ENCODE data around the gene NEURL2.
"Not testable (repeated sequence)": the region's sequence is repeated elsewhere in the genome, so short reads cannot be mapped to it uniquely, and the experiment has no call there.

NEURL2 gene

GRCh38 chr20:45904583-45905504 is 13.8 kb upstream of the NEURL2 start:
- no peak overlapping the region for H3K4me3 ChIP-seq (ENCODE audit: low read depth, low read length)
- no peak for DNase-seq (ENCODE audit: low read depth)
- TF ChIP-seq CTCF (IDR thresholded peaks at IDR 0.05; ENCODE audit: low read depth, low read length, missing control alignments) = no peak

- no peak for DNase-seq (ENCODE audit: low read depth)
- no peak for TF ChIP-seq CTCF (IDR thresholded peaks at IDR 0.05; ENCODE audit: low read depth, low read length, missing control alignments)
- no peak overlapping the region for H3K4me3 ChIP-seq (ENCODE audit: low read depth, low read length)
Observed at GRCh38 chr20:45902199-45902701, 11.2 kb upstream of the NEURL2 start.

- DNase-seq (ENCODE audit: low read depth); H3K4me3 ChIP-seq (ENCODE audit: low read depth, low read length): not testable (repeated sequence)
Observed at GRCh38 chr20:45901332-45901731, 10.3 kb upstream of the NEURL2 start.

GRCh38 chr20:45899046-45899835 is 8.2 kb upstream of the NEURL2 start:
- DNase-seq (ENCODE audit: low read depth) = no peak

GRCh38 chr20:45898285-45898684 is 7.3 kb upstream of the NEURL2 start:
- no peak for DNase-seq (ENCODE audit: low read depth)

More at GRCh38 chr20:45899046-45899835, 8.2 kb upstream of the NEURL2 start:
- no peak overlapping the region for H3K4me3 ChIP-seq (ENCODE audit: low read depth, low read length)
- no peak for TF ChIP-seq CTCF (IDR thresholded peaks at IDR 0.05; ENCODE audit: low read depth, low read length, missing control alignments)

GRCh38 chr20:45897692-45898091 is 6.7 kb upstream of the NEURL2 start:
- no peak overlapping the region for H3K4me3 ChIP-seq (ENCODE audit: low read depth, low read length)
- DNase-seq (ENCODE audit: low read depth) = no peak
- TF ChIP-seq CTCF (IDR thresholded peaks at IDR 0.05; ENCODE audit: low read depth, low read length, missing control alignments) = no peak

More at GRCh38 chr20:45898285-45898684, 7.3 kb upstream of the NEURL2 start:
- TF ChIP-seq CTCF (IDR thresholded peaks at IDR 0.05; ENCODE audit: low read depth, low read length, missing control alignments) = no peak
- H3K4me3 ChIP-seq (ENCODE audit: low read depth, low read length) = no peak overlapping the region

- no peak overlapping the region for H3K4me3 ChIP-seq (ENCODE audit: low read depth, low read length)
- no peak for TF ChIP-seq CTCF (IDR thresholded peaks at IDR 0.05; ENCODE audit: low read depth, low read length, missing control alignments)
- no peak for DNase-seq (ENCODE audit: low read depth)
Observed at GRCh38 chr20:45897289-45897688, 6.3 kb upstream of the NEURL2 start.

All from GM12864 (cell line).